ENCODE measurements around the gene ZBTB33.

DNA sequence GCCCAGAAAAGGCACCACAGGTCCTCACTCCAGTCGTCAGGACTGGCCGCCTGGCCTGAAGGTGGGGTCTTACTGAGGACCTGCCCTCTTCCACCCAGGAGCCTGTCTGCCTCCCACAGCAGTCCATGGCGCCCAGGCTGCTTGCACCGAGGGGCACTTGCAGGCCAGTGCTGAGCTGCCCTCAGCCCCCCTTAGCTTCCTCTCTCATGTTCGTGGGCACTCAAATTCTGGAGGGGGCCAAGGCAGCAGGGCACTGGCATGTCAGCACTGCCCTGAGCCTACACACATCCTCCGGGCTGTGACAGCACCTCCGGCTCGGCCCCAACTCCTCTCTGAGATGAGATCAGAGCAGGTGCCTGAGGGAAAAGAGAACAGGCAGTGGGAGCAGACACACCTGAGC lies 27.2 kb upstream of the ZBTB33 start:
- TF ChIP-seq, protein P1, sequence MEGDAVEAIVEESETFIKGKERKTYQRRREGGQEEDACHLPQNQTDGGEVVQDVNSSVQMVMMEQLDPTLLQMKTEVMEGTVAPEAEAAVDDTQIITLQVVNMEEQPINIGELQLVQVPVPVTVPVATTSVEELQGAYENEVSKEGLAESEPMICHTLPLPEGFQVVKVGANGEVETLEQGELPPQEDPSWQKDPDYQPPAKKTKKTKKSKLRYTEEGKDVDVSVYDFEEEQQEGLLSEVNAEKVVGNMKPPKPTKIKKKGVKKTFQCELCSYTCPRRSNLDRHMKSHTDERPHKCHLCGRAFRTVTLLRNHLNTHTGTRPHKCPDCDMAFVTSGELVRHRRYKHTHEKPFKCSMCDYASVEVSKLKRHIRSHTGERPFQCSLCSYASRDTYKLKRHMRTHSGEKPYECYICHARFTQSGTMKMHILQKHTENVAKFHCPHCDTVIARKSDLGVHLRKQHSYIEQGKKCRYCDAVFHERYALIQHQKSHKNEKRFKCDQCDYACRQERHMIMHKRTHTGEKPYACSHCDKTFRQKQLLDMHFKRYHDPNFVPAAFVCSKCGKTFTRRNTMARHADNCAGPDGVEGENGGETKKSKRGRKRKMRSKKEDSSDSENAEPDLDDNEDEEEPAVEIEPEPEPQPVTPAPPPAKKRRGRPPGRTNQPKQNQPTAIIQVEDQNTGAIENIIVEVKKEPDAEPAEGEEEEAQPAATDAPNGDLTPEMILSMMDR (IDR thresholded peaks at IDR 0.05; ENCODE audit: low read depth, low read length), result no peak
- no peak for TF ChIP-seq EZH2phosphoT487 (IDR thresholded peaks at IDR 0.05; ENCODE audit: low read depth)

Data from OCI-LY3 (cell line).